ENCODE data around the gene ATCAY.
A peak's percentile ranks its signal among the peaks of the same experiment; 100 is the strongest.

ATCAY gene, protein sequence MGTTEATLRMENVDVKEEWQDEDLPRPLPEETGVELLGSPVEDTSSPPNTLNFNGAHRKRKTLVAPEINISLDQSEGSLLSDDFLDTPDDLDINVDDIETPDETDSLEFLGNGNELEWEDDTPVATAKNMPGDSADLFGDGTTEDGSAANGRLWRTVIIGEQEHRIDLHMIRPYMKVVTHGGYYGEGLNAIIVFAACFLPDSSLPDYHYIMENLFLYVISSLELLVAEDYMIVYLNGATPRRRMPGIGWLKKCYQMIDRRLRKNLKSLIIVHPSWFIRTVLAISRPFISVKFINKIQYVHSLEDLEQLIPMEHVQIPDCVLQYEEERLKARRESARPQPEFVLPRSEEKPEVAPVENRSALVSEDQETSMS

DNA sequence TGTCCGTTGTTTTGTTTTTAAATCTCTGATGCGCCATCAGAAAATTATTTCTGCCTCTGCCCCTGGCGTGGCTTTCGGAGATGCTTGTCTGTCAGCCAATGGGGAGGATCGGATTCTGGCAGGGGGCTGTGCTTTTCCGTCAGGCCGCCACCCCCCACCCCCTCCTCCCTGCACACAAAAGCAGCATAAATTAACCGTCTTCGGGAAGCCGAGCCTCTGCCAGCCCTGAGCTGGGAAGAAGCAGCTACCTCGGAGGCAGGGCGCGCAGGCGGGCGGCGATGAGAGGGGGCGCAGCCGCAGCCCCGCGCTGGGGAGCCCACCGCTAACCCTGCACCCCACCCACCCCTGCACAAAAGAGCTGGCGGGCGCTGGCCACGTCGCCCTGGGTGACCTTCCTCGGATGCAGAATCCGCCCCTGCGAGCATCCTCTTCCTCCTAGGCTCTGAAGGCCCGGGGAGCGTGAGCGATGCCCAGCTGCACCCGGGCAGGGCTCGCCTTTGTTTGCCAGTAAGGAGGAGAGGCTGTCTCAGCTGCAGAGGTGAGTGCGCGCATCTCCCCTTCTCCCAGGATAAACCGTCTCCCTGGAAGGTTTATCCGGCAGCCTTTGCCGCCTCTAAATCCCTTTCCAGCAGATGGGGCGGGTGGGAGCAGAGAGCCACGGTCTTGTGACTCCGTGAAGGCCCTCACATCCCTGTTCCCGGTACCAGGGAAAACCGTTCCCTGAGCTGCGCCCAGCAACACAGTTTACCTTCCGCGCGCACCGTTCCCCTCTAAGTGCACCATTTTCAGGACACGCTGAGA lies at the start of gene ATCAY:
TSS of gene ATCAY (plus strand) at position 215 of the 801 bp plus-strand sequence. CDS start 5,083 bp downstream, outside the sequence.
- DNase-seq = peak; percentile 21

GRCh38 chr19:3831601-3832000 lies 48.9 kb upstream of the ATCAY start:
- DNase-seq = no peak

DNA sequence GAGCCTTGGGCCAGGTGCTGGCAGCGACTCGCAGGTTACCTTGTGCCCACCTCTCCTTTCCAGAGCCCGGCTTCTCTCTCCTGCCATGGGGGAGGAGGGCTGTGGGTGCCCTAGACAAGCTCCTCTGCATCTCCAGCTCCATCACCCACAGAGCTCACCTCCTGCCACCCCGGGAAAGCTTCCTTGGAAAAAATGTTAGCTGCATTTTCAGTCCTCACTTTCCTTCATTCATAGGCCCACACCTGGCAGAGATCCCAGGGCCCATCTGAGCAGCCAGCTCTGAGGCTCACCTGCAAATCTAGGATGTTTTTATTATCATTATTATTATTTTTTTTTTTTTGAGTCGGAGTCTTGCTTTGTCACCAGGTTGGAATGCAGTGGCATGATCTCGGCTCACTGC lies 48.5 kb upstream of the ATCAY start:
- DNase-seq = no peak

- no peak for DNase-seq
Measured at GRCh38 chr19:3833578-3834348, 46.7 kb upstream of the ATCAY start.

GRCh38 chr19:3834349-3835054 lies 46.0 kb upstream of the ATCAY start:
- no peak for DNase-seq

- no peak for DNase-seq
Measured at GRCh38 chr19:3835055-3835435, 45.4 kb upstream of the ATCAY start.

DNA sequence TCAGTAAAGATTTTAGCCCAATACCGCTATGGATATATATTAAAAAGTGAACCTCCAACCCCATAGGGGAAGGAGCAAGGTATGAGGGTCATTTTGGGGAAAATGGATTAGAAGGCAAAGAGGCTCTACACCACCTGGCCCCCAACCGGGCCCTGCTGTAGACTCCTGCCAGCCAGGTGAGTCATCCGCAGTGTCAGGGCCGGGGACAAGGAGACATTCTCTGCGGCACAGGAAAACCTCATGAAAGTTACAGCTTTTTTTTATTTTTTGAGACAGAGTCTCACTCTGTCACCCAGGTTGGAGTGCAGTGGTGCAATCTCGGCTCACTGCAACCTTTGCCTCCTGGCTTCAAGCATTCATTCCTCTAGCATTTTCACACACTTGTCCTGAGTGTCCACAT lies 43.6 kb upstream of the ATCAY start:
- DNase-seq = no peak

DNA sequence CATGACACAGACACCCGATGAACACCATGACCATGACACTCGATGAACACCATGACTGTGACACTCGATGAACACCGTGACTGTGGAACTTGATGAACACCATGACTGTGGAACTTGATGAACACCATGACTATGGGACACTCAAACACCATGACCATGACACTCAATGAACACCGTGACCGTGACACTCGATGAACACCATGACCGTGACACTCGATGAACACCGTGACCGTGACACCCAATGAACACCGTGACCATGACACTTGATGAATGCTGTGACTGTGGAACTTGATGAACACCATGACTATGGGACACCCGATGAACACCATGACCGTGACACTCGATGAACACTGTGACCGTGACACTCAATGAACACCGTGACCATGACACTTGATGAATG lies 43.2 kb upstream of the ATCAY start:
- DNase-seq = no peak

- DNase-seq = no peak
Measured at GRCh38 chr19:3837922-3838321, 42.6 kb upstream of the ATCAY start.

DNA sequence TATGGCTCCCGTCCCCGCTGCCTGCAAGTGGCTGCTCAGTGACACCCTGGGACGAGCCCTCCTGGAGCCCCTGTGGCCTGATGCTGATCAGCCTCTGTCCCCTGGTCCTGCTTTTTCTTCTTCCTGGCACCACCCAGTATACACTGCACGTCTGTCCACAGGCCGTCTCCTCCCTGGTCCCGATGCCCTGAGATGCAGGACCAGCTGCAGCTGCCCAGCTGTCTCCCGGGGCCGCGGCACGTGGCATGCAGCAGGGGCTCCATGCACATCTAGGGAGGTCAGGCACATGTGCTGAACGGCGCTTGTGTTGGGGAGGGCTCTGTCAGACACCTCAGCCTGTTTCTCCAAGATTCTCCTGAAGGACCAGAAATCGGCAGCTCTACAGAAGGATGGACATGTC lies 41.8 kb upstream of the ATCAY start:
- no peak for DNase-seq

DNA sequence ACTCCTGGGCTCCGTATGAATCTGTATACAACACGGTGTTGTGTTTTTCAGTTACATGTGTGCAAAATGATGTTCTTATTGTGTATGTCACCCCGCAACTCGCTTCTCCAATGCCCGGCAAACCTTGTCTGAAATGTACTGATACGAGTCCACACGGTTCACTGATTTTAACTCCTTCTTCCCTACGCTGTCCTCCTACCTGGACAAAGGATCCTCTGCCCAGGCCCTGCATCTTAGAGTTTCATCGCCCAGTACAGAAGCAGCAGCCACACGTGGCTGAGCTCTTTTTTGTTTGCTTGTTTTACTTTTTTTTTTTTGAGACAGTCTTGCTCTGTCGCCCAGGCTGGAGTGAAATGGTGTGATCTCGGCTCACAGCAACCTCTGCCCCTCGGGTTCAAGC lies 40.5 kb upstream of the ATCAY start:
- no peak for DNase-seq

- no peak for DNase-seq
Measured at GRCh38 chr19:3840804-3841203, 39.7 kb upstream of the ATCAY start.

- DNase-seq = no peak
Measured at GRCh38 chr19:3842948-3843347, 37.5 kb upstream of the ATCAY start.

DNA sequence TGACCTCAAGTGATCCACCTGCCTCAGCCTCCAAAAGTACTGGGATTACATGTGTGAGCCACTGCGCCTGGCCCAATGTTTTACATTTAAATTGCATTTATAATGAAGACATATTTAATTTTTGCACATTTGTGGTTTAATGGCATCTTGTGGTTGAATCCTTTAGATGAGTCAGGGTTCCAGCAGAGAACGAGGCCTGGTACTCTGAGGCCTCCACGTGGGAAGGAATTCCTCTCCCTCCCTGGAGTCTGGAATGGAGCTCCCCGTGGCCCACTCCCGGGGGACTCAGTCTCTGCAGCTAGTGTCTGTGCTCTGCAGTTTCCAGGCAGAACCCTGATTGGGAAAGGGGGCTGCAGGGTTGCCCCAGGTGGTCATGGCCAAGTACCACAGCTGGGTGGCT lies 35.9 kb upstream of the ATCAY start:
- no peak for DNase-seq

GRCh38 chr19:3849092-3849491 lies 31.4 kb upstream of the ATCAY start:
- no peak for DNase-seq

DNA sequence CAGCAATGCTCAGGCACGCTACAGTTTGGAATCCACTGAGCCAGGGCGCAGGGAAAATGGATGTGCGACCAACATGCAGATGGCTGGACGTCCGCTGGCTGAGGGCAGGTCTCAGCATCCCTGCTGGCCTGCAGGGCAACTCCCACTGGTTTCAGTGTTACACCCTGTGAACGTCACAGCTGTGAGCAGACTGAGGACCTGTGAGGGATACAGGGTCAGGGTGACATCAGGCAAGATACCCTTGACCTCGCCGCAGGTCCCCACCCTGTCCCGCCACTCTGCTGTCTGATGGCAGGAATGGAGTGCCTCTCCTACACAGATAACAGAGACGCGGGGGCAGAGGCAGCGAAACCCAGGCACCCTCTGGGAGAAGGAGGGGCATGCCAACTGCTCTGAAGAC lies 30.7 kb upstream of the ATCAY start:
- no peak for DNase-seq

GRCh38 chr19:3850320-3850972 lies 30.0 kb upstream of the ATCAY start:
- no peak for DNase-seq

GRCh38 chr19:3851254-3852176 lies 29.0 kb upstream of the ATCAY start:
- no peak for DNase-seq

DNA sequence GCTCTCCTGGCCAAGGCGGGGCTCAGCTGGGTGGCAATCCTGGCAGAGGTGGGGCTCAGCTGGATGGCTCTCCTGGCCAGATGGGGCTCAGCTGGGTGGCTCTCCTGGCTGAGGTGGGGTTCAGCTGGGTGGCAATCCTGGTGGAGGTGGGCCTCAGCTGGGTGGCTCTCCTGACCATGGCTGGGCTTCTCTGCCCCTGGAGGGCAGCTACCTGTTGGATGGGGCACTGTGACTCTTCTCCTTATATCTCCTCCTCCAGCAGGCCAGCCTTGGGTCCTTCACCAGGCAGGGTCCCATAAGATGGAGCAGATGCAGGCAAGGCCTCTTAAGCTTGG lies 28.3 kb upstream of the ATCAY start:
- DNase-seq = no peak

DNA sequence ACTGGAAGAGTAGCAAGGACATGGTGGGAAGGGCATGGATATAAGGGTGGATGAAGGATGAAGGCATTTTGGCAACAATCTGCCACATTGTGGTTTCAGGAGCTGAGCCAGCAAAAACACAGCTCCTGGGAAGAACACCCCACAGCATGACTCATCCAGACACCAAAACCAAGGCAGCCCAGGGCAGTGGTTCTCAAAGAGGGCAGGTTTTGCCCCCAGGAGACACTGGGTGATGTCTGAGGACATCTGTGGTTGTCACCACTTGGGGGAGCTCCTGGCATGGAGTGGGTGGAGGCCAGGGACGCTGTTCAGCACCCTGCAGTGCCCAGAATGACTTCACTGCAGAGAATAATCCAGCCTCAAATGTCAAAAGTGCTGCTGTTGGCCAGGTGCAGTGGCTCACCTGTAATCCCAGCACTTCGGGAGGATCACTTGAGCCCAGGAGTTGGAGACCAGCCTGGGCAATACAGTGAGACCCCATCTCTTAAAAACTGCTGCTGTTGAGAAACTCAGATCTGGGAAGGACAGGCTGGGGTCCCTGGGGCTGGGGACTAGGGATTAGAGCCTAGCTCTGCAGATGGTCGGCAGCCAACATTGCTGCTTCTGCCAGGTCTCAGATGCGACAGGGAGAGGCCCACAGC lies 27.8 kb upstream of the ATCAY start:
- no peak for DNase-seq

DNA sequence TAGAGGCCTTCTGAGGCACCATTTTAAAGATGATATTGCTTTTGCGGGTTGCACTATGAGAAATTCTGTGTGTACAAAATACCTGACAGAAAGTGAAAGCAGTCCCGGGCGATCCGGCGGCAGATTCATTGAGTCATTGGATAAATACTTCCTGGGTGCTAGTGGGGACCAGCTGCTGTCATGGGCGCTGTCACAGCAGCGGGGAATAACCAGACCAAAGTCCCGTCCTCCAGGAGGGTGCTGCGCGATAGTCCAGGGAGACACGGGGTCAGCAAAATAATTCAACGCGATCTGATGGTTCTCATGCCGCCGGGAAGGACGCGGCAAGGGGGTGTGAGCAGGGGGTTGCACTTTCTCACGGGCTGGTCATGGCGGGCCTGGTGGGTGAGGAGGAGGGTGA lies 25.2 kb upstream of the ATCAY start:
- no peak for DNase-seq
